Measurements from ENCODE around the gene ABCB6.
A peak's percentile ranks its signal among the peaks of the same experiment; 100 is the strongest.

The ABCB6 gene

DNA sequence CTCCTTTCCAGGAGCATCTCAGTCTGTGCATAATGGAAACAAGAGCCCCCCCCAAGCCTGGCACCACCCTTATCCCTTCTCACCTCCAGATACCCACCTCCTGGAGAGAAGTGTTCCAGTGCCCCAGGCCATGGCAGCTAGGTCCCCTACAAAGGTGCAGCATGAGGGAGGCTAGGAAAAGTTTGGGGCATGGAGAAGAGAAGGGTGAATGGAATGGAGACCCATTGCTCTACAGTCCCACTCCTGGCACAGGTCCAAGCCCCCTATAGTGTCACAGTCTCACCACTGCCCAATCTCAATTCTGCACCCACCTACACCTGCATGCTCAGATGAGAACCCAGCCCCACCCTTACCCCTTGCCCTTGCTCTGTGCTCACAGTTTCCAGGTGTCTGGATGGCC is 49.8 kb downstream of the ABCB6 start:
- no peak for DNase-seq (ENCODE audit: low read depth)

DNA sequence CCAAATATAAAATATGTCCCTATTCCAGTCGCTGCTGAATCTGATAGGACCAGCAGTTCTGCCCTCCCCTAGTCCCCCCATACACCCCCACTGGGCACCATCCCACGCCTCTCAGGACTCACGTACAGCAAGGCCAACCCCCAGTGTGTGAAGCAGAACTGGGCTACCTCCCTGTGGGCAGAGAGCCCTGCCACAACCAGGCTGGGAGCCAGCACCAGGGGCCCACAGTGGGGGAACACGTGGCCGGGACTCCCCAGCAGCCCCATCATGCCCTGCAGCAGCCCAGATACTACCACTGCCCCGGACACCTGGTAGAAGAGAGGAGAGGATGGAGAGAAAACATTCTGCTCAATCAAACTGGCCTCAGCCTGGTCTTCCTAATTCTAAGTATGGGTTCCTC is 50.2 kb downstream of the ABCB6 start:
- no peak for DNase-seq (ENCODE audit: low read depth)

DNA sequence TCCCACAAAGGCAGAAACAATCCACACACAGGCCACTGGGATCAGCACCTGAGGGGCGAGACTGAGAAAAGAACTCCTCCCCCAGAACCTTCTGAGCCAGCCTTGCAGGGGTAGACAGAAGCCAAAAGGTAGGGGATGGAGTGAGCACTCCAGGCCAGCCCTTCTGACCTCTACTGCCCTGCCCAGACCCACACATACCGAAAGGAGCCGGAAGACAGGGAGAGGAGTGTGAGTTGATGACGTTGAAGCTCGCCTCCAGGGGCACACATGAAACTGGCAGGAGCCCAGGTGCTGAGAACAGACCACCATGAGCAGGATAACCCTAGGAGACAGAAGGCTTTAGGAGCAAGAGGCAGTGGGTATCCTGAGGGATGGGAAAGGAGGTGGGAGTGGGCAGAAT is 50.8 kb downstream of the ABCB6 start:
- no peak for DNase-seq (ENCODE audit: low read depth)

GRCh38 chr2:219165058-219165911 is 53.5 kb downstream of the ABCB6 start:
- DNase-seq (ENCODE audit: low read depth): no peak

- no peak for DNase-seq (ENCODE audit: low read depth)
Observed at GRCh38 chr2:219163156-219163555, 55.6 kb downstream of the ABCB6 start.

- DNase-seq (ENCODE audit: low read depth): no peak
Observed at GRCh38 chr2:219161097-219161496, 57.7 kb downstream of the ABCB6 start.

- DNase-seq (ENCODE audit: low read depth): peak; percentile 89
Observed at GRCh38 chr2:219160186-219161017, 58.4 kb downstream of the ABCB6 start, which contains the start of gene NHEJ1. Gene NHEJ1 (minus strand): TSS chr2:219160815. CDS start chr2:219158362, 2,453 bp downstream.

All from activated gamma-delta T cell treated with anti-CD3 and anti-CD28 coated beads, Interleukin-2, amount 50 U/mL, for 16 hours (primary cell).